Common myeloid progenitor, CD34-positive (primary cell): ENCODE measurements around the gene SDK1.

Source experiments
- CTCF ChIA-PET: fragments of 350-600 bp; sonication (Branson Sonifier 250); formaldehyde crosslinking; loops from one replicate; lab custom pipeline; 2021; ENCODE audit warnings: antibody characterized with exemption; lab: Charles Lee
- POLR2A ChIA-PET: fragments of 350-600 bp; sonication (Branson Sonifier 250); formaldehyde crosslinking; loops from one replicate; lab custom pipeline; 2021; ENCODE audit warnings: antibody characterized with exemption; lab: Charles Lee
- DNase-seq, 3 donors: peaks; one replicate each; pipeline versions ENCODE4 v3.0.0 to v3.0.0-alpha.2; 2013
- H3K27ac ChIP-seq, 2 experiments: 1 replicate in 1 of 2; 2 replicates in 1 of 2; pipeline ENCODE4 v1.7.0; 2013; ENCODE audit warnings: inconsistent platforms in 2 of 2, low read length in 2 of 2, mild to moderate bottlenecking in 2 of 2, low read depth in 1 of 2, moderate library complexity in 1 of 2; ENCODE audit not compliant: severe bottlenecking in 2 of 2, insufficient read depth in 1 of 2, poor library complexity in 1 of 2
- H3K27me3 ChIP-seq, 5 experiments: replicated peaks in 2 of 5; 1 replicate in 3 of 5; 2 replicates in 2 of 5; pipeline versions ENCODE4 v1.6.1 to v1.7.0; 2013; ENCODE audit warnings: low read length in 4 of 5, mild to moderate bottlenecking in 2 of 5, moderate library complexity in 2 of 5, inconsistent platforms in 1 of 5; ENCODE audit not compliant: insufficient read depth in 5 of 5, control insufficient read depth in 4 of 5
- H3K36me3 ChIP-seq, 4 experiments: 1 replicate in 2 of 4; 2 replicates in 2 of 4; pipeline versions ENCODE4 v1.6.1 to v1.7.0; 2013; ENCODE audit warnings: low read length in 3 of 4, control low read depth in 1 of 4, mild to moderate bottlenecking in 1 of 4; ENCODE audit not compliant: control insufficient read depth in 4 of 4, insufficient read depth in 4 of 4
- H3K4me1 ChIP-seq, 4 experiments: 1 replicate in 3 of 4; 2 replicates in 1 of 4; pipeline versions ENCODE4 v1.6.1 to v1.7.1; 2013; ENCODE audit warnings: low read length in 3 of 4, mild to moderate bottlenecking in 3 of 4, control low read depth in 1 of 4, inconsistent platforms in 1 of 4, moderate library complexity in 1 of 4; ENCODE audit not compliant: control insufficient read depth in 4 of 4, insufficient read depth in 4 of 4; ENCODE audit errors: control extremely low read depth in 1 of 4
- H3K4me3 ChIP-seq, 7 experiments: 1 replicate in 4 of 7; 2 replicates in 3 of 7; pipeline versions ENCODE4 v1.5.1 to v1.7.0; 2013; ENCODE audit warnings: mild to moderate bottlenecking in 7 of 7, low read length in 6 of 7, moderate library complexity in 6 of 7, inconsistent platforms in 2 of 7, low read depth in 2 of 7, control low read depth in 1 of 7; ENCODE audit not compliant: insufficient read depth in 4 of 7, control insufficient read depth in 1 of 7; ENCODE audit errors: extremely low read depth in 1 of 7
- H3K9me3 ChIP-seq, 5 experiments: 1 replicate in 4 of 5; 2 replicates in 1 of 5; pipeline versions ENCODE4 v1.6.1 to v1.7.1; 2013; ENCODE audit warnings: low read length in 4 of 5, mild to moderate bottlenecking in 2 of 5, inconsistent platforms in 1 of 5, low read depth in 1 of 5, moderate library complexity in 1 of 5; ENCODE audit not compliant: control insufficient read depth in 4 of 5, insufficient read depth in 2 of 5; ENCODE audit errors: control extremely low read depth in 1 of 5
- WGBS: methylation state at CpG from one replicate; pipeline ENCODE4 v1.1.5; 2013; ENCODE audit not compliant: insufficient coverage; 5-methylcytosine and 5-hydroxymethylcytosine counted together

SDK1 gene

DNA sequence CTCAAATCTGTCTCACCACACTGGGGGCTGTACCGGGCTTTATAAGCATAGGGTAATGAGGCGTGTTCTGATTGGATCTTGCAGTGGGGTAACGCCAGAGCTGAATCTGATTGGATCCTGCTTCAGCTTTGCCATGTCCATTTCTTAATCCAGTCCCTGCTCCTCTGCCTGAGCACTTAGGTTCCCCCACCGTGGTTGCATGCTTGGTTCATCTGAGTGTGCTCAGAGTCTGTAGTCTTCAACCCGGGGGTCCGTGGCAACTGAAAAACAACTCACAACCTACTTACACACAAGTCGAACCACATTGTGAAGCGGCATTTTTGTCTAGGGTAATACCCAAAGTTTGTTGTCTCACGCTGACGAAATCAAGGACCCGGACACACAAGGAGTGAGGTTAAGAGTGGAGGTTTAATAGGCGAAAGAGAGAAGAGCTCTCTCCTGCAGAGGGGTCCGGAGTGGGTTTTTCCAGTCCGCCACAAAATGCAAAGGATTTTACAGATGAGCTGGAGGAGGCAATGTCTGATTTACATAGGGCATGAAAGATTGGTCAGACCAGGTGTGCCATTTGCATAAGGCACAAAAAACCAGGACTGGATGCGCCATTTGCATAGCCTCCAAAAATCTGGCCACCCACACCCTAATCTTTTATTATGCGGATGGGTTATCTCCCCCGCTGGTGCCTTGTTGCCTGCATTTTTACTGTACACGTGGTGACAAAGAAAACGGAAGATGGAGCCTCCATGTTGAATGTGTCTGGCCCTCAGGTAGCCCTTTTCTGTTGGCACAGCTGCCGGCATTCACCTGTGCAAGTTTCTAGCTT, 739.3 kb downstream of the SDK1 start:
- Histone ChIP-seq H3K27ac (no peak overlapping the region), H3K4me1 (no peaks in the 10 kb centered on the region), H3K4me3 (no peak overlapping the region), H3K9me3 (no peaks in the 10 kb centered on the region), H3K27me3 (no peaks in the 10 kb centered on the region), H3K36me3 (no peaks in the 10 kb centered on the region)
- 84% methylated on average over 16 of the region's 20 CpGs for WGBS
- DNase-seq: no peak
- ChIA-PET POLR2A (no interaction called here), CTCF (no interaction called here)

DNA sequence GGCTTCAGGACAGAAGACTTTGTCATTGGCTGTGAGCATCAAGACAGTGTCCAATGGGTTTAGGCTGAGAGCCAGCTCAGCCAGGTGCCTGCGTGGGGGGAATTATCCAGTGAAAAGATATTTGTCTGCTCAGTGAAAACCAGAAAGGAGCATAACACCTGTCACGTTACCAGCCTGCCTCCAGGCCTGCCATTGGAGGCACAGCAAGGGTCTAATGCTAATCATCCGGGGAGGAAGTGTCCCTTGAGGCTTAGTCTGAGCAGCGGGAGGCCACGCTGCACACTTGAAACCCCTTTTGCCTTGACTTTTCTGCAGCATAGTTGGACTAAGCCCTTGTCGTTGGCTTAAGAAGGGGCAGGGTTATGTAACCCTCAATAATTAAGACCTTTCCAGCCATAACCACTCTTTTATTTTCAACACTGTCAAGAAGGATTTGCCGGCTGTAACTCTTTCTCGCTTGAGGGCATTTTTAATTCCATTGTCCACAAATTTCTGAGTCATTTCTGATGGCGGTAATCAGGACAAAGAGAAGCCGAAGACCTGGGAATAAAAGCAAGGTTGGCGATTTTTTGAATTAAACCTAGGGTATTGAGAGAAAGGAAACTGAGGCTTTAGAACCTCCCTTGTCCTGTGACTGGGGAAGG, 741.5 kb downstream of the SDK1 start:
- Histone ChIP-seq H3K36me3 (no peaks in the 10 kb centered on the region), H3K4me3 (no peak overlapping the region), H3K27ac (no peak overlapping the region), H3K27me3 (no peaks in the 10 kb centered on the region), H3K9me3 (no peaks in the 10 kb centered on the region), H3K4me1 (no peaks in the 10 kb centered on the region)
- ChIA-PET CTCF (no interaction called here), POLR2A (no interaction called here)
- 81% methylated on average over 6 of the region's 11 CpGs for WGBS
- no peak for DNase-seq

DNA sequence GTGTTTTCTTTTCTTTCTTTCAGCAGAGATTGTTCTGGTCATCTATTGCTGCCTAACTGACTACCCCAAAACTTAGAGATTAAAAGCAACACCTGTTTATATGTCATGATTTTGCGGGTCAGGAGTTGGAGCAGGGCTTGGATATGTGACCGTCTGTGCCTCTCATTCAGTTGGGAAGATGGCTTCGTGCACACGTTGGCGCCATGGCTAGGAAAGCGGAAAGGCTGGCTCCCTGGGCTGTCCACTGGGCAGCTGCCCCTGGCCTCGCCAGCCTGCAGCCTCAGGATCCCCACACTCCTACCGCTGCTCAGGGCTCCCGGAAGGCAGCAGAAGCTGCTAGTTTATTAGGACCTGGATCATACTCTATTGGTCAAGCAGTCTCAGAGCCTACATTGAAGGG, 742.9 kb downstream of the SDK1 start:
- H3K4me1 ChIP-seq: no peaks in the 10 kb centered on the region
- H3K27ac ChIP-seq: no peak overlapping the region
- DNase-seq: no peak
- H3K36me3 ChIP-seq: no peaks in the 10 kb centered on the region
- ChIA-PET POLR2A (no interaction called here), CTCF (no interaction called here)
- peaks cover 0 to 2% (median 0%) of the 10 kb centered on the region in 5 experiments for H3K27me3 ChIP-seq
- H3K4me3 ChIP-seq: no peak overlapping the region
- H3K9me3 ChIP-seq: no peaks in the 10 kb centered on the region
- 98% methylated on average over 9 of the region's 9 CpGs for WGBS

DNA sequence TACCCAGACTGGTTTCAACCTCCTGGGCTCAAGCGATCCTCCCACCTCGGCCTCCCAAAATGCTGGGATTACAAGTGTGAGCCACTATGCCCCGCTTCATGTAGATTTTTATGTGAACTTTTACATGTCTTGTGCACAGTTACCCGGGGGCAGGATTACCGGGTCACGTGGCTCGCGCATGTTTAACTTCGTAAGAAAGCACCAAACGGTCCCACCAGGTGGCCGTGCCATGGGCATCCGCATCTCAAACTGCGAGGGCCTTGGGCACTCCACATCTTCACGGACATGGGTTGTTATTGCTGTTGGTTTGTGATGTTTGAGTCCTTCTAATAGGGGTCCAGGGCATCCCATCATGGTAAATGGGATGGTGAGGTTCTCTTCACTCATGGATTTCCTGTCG, 744.4 kb downstream of the SDK1 start:
- H3K27ac ChIP-seq: no peak overlapping the region
- over 99% methylated on average over 13 of the region's 15 CpGs for WGBS
- ChIA-PET CTCF (no interaction called here), POLR2A (no interaction called here)
- no peaks in the 10 kb centered on the region for H3K9me3 ChIP-seq
- H3K36me3 ChIP-seq: no peaks in the 10 kb centered on the region
- no peak for DNase-seq
- no peak overlapping the region for H3K4me3 ChIP-seq
- H3K27me3 ChIP-seq: peaks cover 0 to 2% (median 0%) of the 10 kb centered on the region in 5 experiments
- no peaks in the 10 kb centered on the region for H3K4me1 ChIP-seq

DNA sequence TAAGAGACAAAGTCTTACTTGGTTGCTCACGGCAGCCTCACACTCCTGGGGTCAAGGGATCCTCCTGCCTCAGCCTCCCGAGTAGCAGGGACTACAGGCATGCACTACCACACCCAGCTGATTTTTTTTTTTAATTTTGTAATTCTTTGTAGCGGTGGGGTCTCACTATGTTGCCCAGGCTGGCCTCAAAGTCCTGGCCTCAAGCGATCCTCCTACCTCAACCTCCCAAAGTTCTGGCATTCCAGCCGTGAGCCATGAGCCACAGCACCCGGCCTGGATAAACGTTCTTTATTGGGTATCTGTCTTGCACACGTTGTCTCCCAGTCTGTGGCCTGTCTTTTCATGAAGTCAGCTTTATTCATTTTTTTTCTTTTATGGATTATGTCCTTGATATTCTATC, 744.9 kb downstream of the SDK1 start:
- ChIA-PET POLR2A (no interaction called here), CTCF (no interaction called here)
- H3K9me3 ChIP-seq: no peaks in the 10 kb centered on the region
- H3K4me3 ChIP-seq: no peak overlapping the region
- no peaks in the 10 kb centered on the region for H3K4me1 ChIP-seq
- 96% methylated on average over 4 of the region's 8 CpGs for WGBS
- peaks cover 0 to 2% (median 0%) of the 10 kb centered on the region in 5 experiments for H3K27me3 ChIP-seq
- no peak for DNase-seq
- H3K36me3 ChIP-seq: no peaks in the 10 kb centered on the region
- H3K27ac ChIP-seq: no peak overlapping the region

DNA sequence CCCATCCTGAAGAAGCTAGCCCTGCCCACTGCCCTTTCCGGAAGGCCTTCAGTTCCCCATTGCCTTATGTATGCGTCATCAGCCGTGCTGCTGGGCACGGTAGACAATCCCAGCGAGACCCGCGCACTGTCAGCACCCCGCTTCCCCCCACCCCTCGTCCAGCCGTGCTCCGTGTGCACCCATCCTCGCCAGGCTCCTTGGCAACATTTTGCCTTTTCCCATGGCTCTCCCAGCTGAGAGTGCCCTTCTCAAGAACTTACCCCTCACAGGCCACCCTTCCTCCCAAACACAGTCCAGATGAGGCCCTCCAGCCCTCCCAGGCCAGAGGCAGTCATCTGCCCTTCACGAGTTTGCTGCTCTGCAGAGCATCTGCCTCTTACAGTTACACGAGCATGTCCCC, 747.3 kb downstream of the SDK1 start:
- Histone ChIP-seq H3K27ac (no peak overlapping the region), H3K36me3 (no peaks in the 10 kb centered on the region), H3K4me3 (no peak overlapping the region), H3K4me1 (no peaks in the 10 kb centered on the region), H3K27me3 (peaks cover 0 to 2% (median 0%) of the 10 kb centered on the region in 5 experiments), H3K9me3 (no peaks in the 10 kb centered on the region)
- CTCF ChIA-PET: no interaction called here
- DNase-seq: no peak
- 90% methylated on average over 12 of the region's 14 CpGs for WGBS
- POLR2A ChIA-PET: no interaction called here

DNA sequence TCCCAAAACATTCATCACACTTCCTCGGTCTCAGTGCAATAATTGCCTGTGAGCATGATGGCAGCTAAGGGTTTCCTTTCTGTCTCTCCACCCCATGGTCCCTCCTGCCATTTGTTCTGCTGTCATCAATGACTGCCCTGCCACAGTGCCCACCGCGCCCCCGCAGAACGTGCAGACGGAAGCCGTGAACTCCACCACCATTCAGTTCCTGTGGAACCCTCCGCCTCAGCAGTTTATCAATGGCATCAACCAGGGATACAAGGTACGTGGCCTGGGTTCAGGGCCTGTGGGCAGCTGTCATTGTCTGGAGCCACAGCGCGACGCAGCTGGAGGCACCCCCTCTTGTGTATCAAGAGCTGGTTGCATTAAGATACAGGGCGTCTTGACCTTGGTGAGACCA, 748.1 kb downstream of the SDK1 start:
- WGBS: 96% methylated on average over 13 of the region's 13 CpGs
- POLR2A ChIA-PET: no interaction called here

More for the DNA sequence above, 748.1 kb downstream of the SDK1 start:
- no peak for DNase-seq
- Histone ChIP-seq H3K4me1 (no peaks in the 10 kb centered on the region), H3K9me3 (no peaks in the 10 kb centered on the region), H3K27ac (no peak overlapping the region), H3K36me3 (no peaks in the 10 kb centered on the region), H3K4me3 (no peak overlapping the region), H3K27me3 (peaks cover 0 to 2% (median 0%) of the 10 kb centered on the region in 5 experiments)
- CTCF ChIA-PET: no interaction called here
